NB4 (cell line): ENCODE measurements around the gene DENND1A.

ENCODE experiments used
- CTCF ChIP-seq: IDR thresholded peaks from one replicate; pipeline ENCODE4 v1.5.1; 2012; ENCODE audit warnings: low read depth, low read length
- MAX ChIP-seq: IDR thresholded peaks from 2 replicates; pipeline ENCODE4 v1.6.1; 2011; ENCODE audit warnings: low read depth, low read length
- POLR2A ChIP-seq: IDR thresholded peaks from 2 replicates; pipeline ENCODE4 v1.6.1; 2011; ENCODE audit warnings: mild to moderate bottlenecking; ENCODE audit not compliant: insufficient read length; ENCODE audit errors: extremely low read depth

DNA sequence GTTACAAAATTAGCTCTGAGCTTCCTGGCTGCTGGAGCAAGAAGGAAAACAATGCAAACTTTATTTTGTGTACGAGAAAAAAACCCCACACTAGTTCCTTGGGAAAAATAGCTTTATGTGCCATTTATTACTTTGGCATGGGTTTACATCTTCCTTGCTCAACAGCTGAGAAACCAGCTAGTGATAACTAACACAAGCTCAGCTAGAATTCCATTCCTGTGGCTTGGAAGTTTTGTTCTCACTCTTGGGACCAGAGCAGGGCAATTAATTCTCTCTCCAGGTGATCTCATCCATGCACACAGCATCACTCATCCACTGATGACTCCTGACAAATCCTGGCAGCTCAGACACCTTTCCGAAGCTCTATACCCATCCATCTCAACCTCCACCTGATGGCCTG, 469.8 kb downstream of the DENND1A start:
- TF ChIP-seq CTCF (no peak), POLR2A (no peak), MAX (no peak)
